ENCODE measurements around the gene PDCD1.

PDCD1 gene

DNA sequence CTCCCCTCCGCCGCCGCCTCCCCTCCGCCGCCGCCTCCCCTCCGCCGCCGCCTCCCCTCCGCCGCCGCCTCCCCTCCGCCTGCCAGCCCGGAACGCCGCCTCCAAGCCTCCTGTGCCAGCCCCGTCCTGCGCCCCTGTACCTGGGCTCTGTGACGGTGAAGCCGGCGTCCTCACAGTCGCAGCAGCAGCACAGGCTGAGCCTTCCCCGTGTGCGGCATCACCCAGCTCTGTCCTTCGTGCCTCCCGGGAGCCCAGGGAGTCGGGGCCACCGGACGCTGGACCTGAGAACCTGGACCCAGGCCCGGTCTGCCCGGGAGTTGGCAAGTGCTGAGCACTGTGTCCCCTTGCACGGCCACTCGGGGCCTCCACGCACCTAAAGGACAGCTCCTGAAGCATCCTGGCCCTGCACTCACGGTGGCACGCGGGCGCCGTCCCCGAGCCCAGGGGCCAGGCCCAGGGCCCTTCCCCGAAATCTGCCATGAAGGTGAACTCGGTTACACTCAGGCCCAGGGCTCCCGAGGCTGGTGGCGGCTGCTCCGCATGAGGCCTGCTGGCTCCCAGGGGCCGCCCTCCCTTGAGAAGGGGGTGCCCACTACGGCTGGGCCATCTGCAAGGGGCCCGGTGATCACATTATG lies 43.8 kb upstream of the PDCD1 start:
- no peak for TF ChIP-seq CTCF (IDR thresholded peaks at IDR 0.05)

- no peak for TF ChIP-seq CTCF (IDR thresholded peaks at IDR 0.05)
These were observed 43.0 kb upstream of the PDCD1 start for GRCh38 chr2:241901500-241902351.

DNA sequence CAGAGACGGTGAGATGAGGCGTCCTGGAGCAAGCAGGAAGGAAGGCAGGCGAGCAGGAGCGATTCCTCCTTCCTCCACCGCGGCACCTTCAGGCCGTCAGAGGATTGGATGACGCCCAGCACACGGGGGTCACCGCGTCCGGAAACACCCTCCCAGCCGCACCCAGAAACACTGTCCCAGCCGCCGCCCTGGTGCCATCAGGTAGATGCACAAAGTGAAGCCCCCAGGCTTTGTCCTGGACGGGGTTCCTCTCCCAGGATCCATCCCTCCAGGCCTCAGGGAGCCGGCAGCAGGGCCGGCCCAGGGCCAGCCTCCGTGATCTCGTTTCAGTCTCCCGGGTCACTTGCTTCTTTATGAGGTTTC lies 42.3 kb upstream of the PDCD1 start:
- no peak for TF ChIP-seq CTCF (IDR thresholded peaks at IDR 0.05)

DNA sequence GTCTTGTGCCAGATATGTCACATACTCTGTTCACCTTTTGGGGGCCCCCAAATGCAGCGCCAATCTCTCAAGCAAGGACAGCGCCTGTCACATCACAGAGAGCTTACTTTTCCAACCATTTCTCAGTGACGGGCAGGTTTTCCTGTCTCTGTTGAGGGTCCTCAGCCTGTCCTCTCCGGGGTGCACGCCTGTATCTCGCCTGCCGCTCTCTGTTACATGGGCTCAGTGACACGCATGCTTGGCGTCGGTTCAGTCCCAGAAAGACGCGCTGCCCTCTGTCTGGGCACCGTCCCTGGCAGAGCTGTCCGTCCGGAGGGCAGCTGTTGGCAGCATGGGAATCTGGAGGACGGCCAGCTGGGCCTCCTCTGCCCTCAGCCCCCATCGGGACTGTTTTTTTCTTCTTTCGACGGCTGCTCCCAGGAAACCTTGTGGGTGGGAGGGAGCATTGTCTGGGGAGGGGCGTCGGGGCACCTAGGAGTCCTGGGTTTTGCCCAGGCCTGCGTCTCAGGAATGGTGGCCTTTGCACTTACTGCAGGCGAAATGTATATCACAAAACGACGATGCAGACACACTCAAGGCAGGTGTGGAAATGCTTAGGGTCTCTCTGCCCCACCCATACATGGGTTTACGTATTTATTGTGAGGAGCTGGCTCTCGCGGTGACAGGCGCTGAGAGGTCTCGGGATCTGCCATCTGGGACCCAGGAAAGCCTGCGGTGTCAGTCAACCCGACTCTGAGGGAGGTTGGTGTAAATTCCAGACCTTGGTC lies 41.7 kb upstream of the PDCD1 start:
- no peak for TF ChIP-seq CTCF (IDR thresholded peaks at IDR 0.05)

DNA sequence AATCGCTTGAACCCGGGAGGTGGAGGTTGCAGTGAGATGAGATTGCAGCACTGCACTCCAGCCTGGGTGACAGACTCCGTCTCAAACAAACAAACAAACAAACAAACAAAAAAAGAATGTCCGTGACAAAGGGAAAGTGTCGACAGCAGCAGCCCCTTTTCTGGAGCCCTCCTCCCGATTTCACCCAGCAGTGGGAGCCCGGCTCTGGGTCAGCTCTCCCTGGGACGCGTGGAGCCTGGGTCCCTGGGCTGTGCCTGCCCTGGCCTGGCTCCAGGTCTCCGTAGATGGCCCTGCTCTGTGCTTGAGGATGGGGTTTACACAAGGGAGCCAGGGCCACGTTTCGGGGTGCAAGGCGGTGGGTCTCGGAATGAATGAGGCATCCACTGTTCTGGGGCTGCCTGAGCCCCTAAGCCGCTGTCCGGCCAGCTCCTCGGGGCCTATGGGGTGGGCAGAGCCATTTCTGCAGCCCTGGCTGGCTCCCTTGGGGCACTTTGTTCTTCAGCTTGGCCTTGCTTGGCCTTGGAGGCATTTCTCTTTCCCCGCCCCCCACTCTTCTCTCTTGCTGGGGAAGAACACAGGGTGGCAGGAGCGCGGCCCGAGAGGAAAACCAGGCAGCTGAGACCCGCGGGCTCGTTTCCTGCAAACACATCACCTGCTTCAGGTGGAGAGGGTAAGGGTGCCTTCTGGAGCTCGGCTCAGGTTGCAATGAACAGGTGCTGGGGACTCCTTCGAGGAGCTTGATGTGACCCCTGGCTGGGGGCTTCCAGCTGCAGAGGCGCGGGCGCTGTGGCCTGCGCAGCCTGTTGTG lies 40.0 kb upstream of the PDCD1 start:
- TF ChIP-seq CTCF (IDR thresholded peaks at IDR 0.05): no peak

- no peak for TF ChIP-seq CTCF (IDR thresholded peaks at IDR 0.05)
These were observed 38.7 kb upstream of the PDCD1 start for GRCh38 chr2:241897231-241897916.
